ENCODE results near the gene GSTM3. TPM values are rescaled to one million over a fixed set of nuclear protein-coding genes. Genes with fewer than 3 reads are reported as not detected.
"Not testable (repeated sequence)": the region's sequence is repeated elsewhere in the genome, so short reads cannot be mapped to it uniquely, and the experiment has no call there.

GSTM3 gene
- total RNA-seq, 2 donors from 2014 or later = 68.5 to 73.8 TPM

GRCh38 chr1:109751531-109752260, 10.9 kb upstream of the GSTM3 start:
- Histone ChIP-seq H3K9me3 (no peaks in the 10 kb centered on the region), H3K4me3 (no peak overlapping the region), H3K27me3 (no peaks in the 10 kb centered on the region), H3K4me1 (no peaks in the 10 kb centered on the region), H3K27ac (no peak overlapping the region), H3K36me3 (replicated peaks in 1 of 2; ENCODE audit: insufficient read depth in 1 of 2, low read depth in 2 of 2) (no peaks in the 10 kb centered on the region)
- ATAC-seq (no peak), DNase-seq (peak in 1 of 4 donors; percentile 8)
- 79 to 87% methylated on average over 10 to 12 of the region's 12 CpGs for WGBS, 2 donors
- intact Hi-C loops (cut with DNase I) = no loop called here
- TF ChIP-seq CTCF (IDR thresholded peaks at IDR 0.05) (no peak), POLR2A (IDR thresholded peaks at IDR 0.05) (no peak)

DNA sequence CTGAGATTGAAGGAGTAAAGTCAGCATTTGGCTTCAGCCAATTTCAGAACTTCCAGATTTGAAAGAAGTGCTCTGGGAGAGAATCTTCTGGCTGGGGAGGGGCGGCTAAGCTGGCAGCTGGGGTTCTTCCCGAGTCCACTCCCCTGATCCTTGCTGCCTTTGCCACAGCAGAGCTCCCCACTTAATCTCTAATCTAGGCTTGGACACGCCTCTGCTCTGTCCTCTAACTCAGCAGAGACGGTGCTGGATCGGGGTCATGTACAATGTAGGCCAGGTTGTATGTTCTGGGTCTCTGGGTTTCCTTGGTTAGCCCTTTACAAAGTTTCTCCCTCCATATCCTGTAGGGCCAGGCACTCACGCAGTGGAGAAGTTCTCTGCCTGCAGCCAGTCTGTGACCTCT, 10.1 kb upstream of the GSTM3 start:
- H3K27ac ChIP-seq = no peak overlapping the region
- no peaks in the 10 kb centered on the region for H3K27me3 ChIP-seq
- 48 to 74% methylated on average over 5 to 6 of the region's 6 CpGs for WGBS, 2 donors
- DNase-seq (no peak), ATAC-seq (no peak)
- intact Hi-C loops (cut with DNase I) = no loop called here
- H3K4me1 ChIP-seq = no peaks in the 10 kb centered on the region
- TF ChIP-seq CTCF (IDR thresholded peaks at IDR 0.05) = no peak
- TF ChIP-seq POLR2A (IDR thresholded peaks at IDR 0.05) = no peak
- no peak overlapping the region for H3K4me3 ChIP-seq
- H3K36me3 ChIP-seq (replicated peaks in 1 of 2; ENCODE audit: insufficient read depth in 1 of 2, low read depth in 2 of 2) = no peaks in the 10 kb centered on the region
- no peaks in the 10 kb centered on the region for H3K9me3 ChIP-seq

DNA sequence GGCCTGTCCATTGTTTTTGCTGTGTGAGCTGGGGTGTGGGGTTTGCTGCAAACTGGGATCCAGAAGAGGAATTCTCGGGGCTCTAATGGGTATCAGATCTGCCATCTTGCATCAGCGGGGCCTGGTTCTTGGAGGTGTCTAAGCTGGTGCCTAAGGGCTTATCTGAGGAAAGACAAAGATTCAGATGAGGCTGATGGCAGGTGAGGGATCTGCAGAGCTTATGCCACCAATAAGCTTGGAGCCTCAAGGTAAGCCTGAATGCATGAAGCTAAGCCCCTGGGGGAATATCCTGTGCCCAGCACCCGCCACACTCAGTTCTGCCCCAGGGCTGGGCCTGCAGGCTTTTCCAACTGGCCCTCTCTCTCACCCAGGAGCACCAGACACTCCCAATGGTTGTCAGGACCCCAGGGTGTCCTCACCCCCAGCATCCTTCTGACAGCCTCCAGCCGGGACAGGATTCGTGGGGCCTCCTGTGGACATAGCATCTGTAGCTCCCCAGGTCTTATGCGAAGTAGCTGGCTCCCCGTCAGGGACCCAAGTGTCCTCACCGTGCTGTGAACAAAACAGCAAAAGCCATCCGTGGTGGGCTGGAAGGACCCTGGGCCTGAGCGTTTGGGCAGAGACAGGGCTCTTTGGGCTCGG, 9.5 kb upstream of the GSTM3 start:
- Histone ChIP-seq H3K27me3 (no peaks in the 10 kb centered on the region), H3K27ac (no peak overlapping the region), H3K9me3 (no peaks in the 10 kb centered on the region), H3K4me1 (no peaks in the 10 kb centered on the region), H3K36me3 (replicated peaks in 1 of 2; ENCODE audit: insufficient read depth in 1 of 2, low read depth in 2 of 2) (no peaks in the 10 kb centered on the region), H3K4me3 (no peak overlapping the region)
- DNase-seq (no peak), ATAC-seq (no peak)
- WGBS, 2 donors = 86 to 98% methylated on average over 7 to 11 of the region's 11 CpGs
- intact Hi-C loops (cut with DNase I) = no loop called here
- no peak for TF ChIP-seq CTCF (IDR thresholded peaks at IDR 0.05)
- no peak for TF ChIP-seq POLR2A (IDR thresholded peaks at IDR 0.05)

DNA sequence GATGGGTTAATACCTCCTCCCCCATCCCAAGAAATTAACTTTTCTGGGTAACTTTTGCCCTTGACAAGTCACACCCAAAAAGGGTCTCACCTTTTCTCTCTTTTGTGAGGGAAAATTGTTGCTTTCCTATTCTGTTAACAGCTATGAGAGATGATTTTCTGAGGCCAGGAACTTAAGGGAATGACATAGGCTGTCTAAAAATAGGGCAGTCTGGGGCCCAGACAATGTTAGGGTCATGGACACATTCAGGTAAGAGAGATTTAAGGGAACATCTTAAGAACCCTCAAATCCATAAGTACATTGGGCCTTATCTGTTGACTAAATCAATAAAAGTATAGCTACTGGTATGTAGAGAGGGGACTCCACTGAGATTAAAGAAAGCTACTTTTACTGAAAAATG, 8.4 kb upstream of the GSTM3 start:
- Histone ChIP-seq H3K36me3 (replicated peaks in 1 of 2; ENCODE audit: insufficient read depth in 1 of 2, low read depth in 2 of 2) (no peaks in the 10 kb centered on the region), H3K27me3 (no peaks in the 10 kb centered on the region), H3K9me3 (no peaks in the 10 kb centered on the region), H3K4me3 (no peak overlapping the region), H3K4me1 (no peaks in the 10 kb centered on the region), H3K27ac (no peak overlapping the region)
- no peak for DNase-seq
- intact Hi-C loops (cut with DNase I) = no loop called here
- ATAC-seq = no peak
- TF ChIP-seq CTCF (IDR thresholded peaks at IDR 0.05) (no peak), POLR2A (IDR thresholded peaks at IDR 0.05) (no peak)

- not testable (repeated sequence) for ATAC-seq
Measured at GRCh38 chr1:109748311-109748710, 7.5 kb upstream of the GSTM3 start.

More at GRCh38 chr1:109748311-109748710, 7.5 kb upstream of the GSTM3 start:
- H3K9me3 ChIP-seq; H3K27me3 ChIP-seq; H3K36me3 ChIP-seq (replicated peaks in 1 of 2; ENCODE audit: insufficient read depth in 1 of 2, low read depth in 2 of 2); intact Hi-C loops (cut with DNase I); H3K27ac ChIP-seq; H3K4me1 ChIP-seq; DNase-seq; H3K4me3 ChIP-seq: not testable (repeated sequence)
- WGBS, 2 donors = 90 to 100% methylated on average over 1 to 10 of the region's 10 CpGs

Data from body of pancreas (tissue), 4 donors.